GM12878 (cell line): ENCODE measurements around the gene PRSS33. TPM values are rescaled to one million over a fixed set of nuclear protein-coding genes. Genes with fewer than 3 reads are reported as not detected.

Experiments
- ATAC-seq: fragments of 200-7000 bp; cut with Tn5 transposase; 3 replicates; pipeline ENCODE4 v1.9.1; 2020; ENCODE audit warnings: mild to moderate bottlenecking, moderate library complexity
- BruUV-seq: library from RNA; stranded (reverse); fragments of 400-500 nt; replicated peaks from 2 replicates; lab custom pipeline; 2021; lab: Mats Ljungman, UMichigan
- CTCF ChIA-PET: fragments of 300-600 bp; sonication (Branson Sonifier 250); formaldehyde crosslinking; extraction: SDS; loops from one replicate; lab custom pipeline; 2021; ENCODE audit warnings: inconsistent platforms; lab: Yijun Ruan, JAX
- POLR2A ChIA-PET: fragments of 350-600 bp; formaldehyde crosslinking; extraction: SDS; loops from one replicate; lab custom pipeline; 2021; ENCODE audit warnings: inconsistent platforms; lab: Charles Lee
- RAD21 ChIA-PET: fragments of 300-600 bp; sonication (Branson Sonifier 250); formaldehyde crosslinking; loops from one replicate; lab custom pipeline; 2023; ENCODE audit warnings: antibody characterized with exemption; ENCODE audit not compliant: unreplicated experiment; lab: Charles Lee
- SMC1A ChIA-PET: fragments of 300-600 bp; sonication (Branson Sonifier 250); formaldehyde crosslinking; loops from one replicate; lab custom pipeline; 2023; ENCODE audit not compliant: unreplicated experiment, uncharacterized antibody; lab: Charles Lee
- DNase-seq: peaks from one replicate; pipeline ENCODE4 v3.0.0-alpha.2; 2011; ENCODE audit warnings: low read depth, low spot score
- FAIRE-seq: peaks from 3 replicates; lab custom pipeline; 2011; peaks lifted over from hg19 to GRCh38; lab: Jason Lieb, UNC
- H2AFZ ChIP-seq: 2 replicates; pipeline ENCODE4 v1.6.0; 2011; ENCODE audit warnings: low read depth, low read length, control low read depth; ENCODE audit not compliant: control insufficient read depth
- H3K27ac ChIP-seq: 2 replicates; pipeline ENCODE4 v1.5.1; 2011; ENCODE audit warnings: control low read depth; ENCODE audit not compliant: control insufficient read depth, insufficient read depth
- H3K27me3 ChIP-seq, 2 experiments: replicated peaks in 1 of 2; 2 replicates each; pipeline versions ENCODE4 v1.6.0 to v1.6.1; 2011; ENCODE audit warnings: low read length in 1 of 2; ENCODE audit not compliant: control insufficient read depth in 2 of 2, insufficient read depth in 2 of 2
- H3K36me3 ChIP-seq, 2 experiments: 2 replicates each; pipeline ENCODE4 v1.5.1; 2011; ENCODE audit warnings: low read length in 1 of 2; ENCODE audit not compliant: control insufficient read depth in 2 of 2, insufficient read depth in 2 of 2
- H3K4me1 ChIP-seq: 2 replicates; pipeline ENCODE4 v1.6.1; 2011; ENCODE audit warnings: mild to moderate bottlenecking, low read length, moderate library complexity, mixed read lengths; ENCODE audit not compliant: control insufficient read depth, insufficient read depth
- H3K4me2 ChIP-seq: 2 replicates; pipeline ENCODE4 v1.6.0; 2011; ENCODE audit warnings: control low read depth; ENCODE audit not compliant: control insufficient read depth, insufficient read depth
- H3K4me3 ChIP-seq: fragments of 200-600 bp; sonication (generic); 2 replicates; pipeline ENCODE4 v1.5.1; 2016
- H3K79me2 ChIP-seq: 2 replicates; pipeline ENCODE4 v1.6.0; 2011; ENCODE audit warnings: low read length; ENCODE audit not compliant: control insufficient read depth, insufficient read depth
- H3K9ac ChIP-seq: 2 replicates; pipeline ENCODE4 v1.8.0; 2011; ENCODE audit warnings: low read length, control low read depth, mixed read lengths; ENCODE audit not compliant: control insufficient read depth, insufficient read depth
- H3K9me3 ChIP-seq: replicated peaks from 3 replicates; pipeline ENCODE4 v1.5.1; 2011; ENCODE audit warnings: mild to moderate bottlenecking, low read length; ENCODE audit not compliant: control insufficient read depth, insufficient read depth
- H4K20me1 ChIP-seq: 2 replicates; pipeline ENCODE4 v1.6.0; 2011; ENCODE audit not compliant: control insufficient read depth, insufficient read depth
- CBX3 ChIP-seq: fragments of 200-600 bp; sonication (generic); IDR thresholded peaks from 2 replicates; pipeline ENCODE4 v1.6.1; 2016; ENCODE audit warnings: low read depth, borderline replicate concordance
- CREM ChIP-seq: IDR thresholded peaks from 2 replicates; pipeline ENCODE4 v1.6.1; 2014; ENCODE audit warnings: antibody characterized with exemption, low read depth
- EED ChIP-seq: sonication (generic); IDR thresholded peaks from 2 replicates; pipeline ENCODE4 v1.6.1; 2016; ENCODE audit warnings: antibody characterized with exemption, low read depth
- ESRRA ChIP-seq: IDR thresholded peaks from 2 replicates; pipeline ENCODE4 v1.6.1; 2012; ENCODE audit warnings: mild to moderate bottlenecking, low read length, improper control_type of control experiment
- FOS ChIP-seq: IDR thresholded peaks from 3 replicates; pipeline ENCODE4 v1.6.1; 2011; ENCODE audit warnings: borderline replicate concordance; ENCODE audit not compliant: insufficient read length; ENCODE audit errors: extremely low read depth
- HDGF ChIP-seq: fragments of 450-650 bp; IDR thresholded peaks from 2 replicates; pipeline ENCODE4 v1.6.1; 2016; ENCODE audit warnings: antibody characterized with exemption
- KLF5 ChIP-seq: fragments of 450-650 bp; IDR thresholded peaks from 2 replicates; pipeline ENCODE4 v1.6.1; 2014; ENCODE audit warnings: mild to moderate bottlenecking; ENCODE audit not compliant: partially characterized antibody
- MEF2A ChIP-seq: IDR thresholded peaks from 2 replicates; pipeline ENCODE4 v1.6.1; 2011; ENCODE audit warnings: low read depth, mild to moderate bottlenecking, low read length, moderate library complexity; ENCODE audit not compliant: insufficient read depth
- MEF2B ChIP-seq: fragments of 450-650 bp; IDR thresholded peaks from 2 replicates; pipeline ENCODE4 v1.6.1; 2018; ENCODE audit warnings: mild to moderate bottlenecking, moderate library complexity; ENCODE audit not compliant: partially characterized antibody, poor library complexity, severe bottlenecking
- NFYB ChIP-seq: IDR thresholded peaks from 2 replicates; pipeline ENCODE4 v1.6.1; 2011; ENCODE audit warnings: low read depth, mild to moderate bottlenecking, low read length, improper control_type of control experiment, moderate library complexity; ENCODE audit not compliant: insufficient read depth
- POLR2AphosphoS5 ChIP-seq: IDR thresholded peaks from 2 replicates; pipeline ENCODE4 v1.6.1; 2011; ENCODE audit warnings: mild to moderate bottlenecking, low read length, inconsistent platforms
- RAD51 ChIP-seq: fragments of 450-650 bp; IDR thresholded peaks from 2 replicates; pipeline ENCODE4 v1.6.1; 2016; ENCODE audit warnings: moderate library complexity, mild to moderate bottlenecking, inconsistent platforms
- ZNF207 ChIP-seq: fragments of 450-650 bp; IDR thresholded peaks from 2 replicates; pipeline ENCODE4 v1.6.1; 2014; ENCODE audit warnings: antibody characterized with exemption, mild to moderate bottlenecking, borderline replicate concordance
- ZNF217 ChIP-seq: fragments of 450-650 bp; IDR thresholded peaks from 2 replicates; pipeline ENCODE4 v1.6.1; 2017; ENCODE audit warnings: antibody characterized with exemption, mild to moderate bottlenecking
- ZSCAN29 ChIP-seq: fragments of 450-650 bp; IDR thresholded peaks from 2 replicates; pipeline ENCODE4 v1.6.1; 2017; ENCODE audit warnings: mild to moderate bottlenecking, moderate library complexity
- WGBS: methylation state at CpG from one replicate; pipeline ENCODE4 v1.1.6; 2016; ENCODE audit warnings: low lambda C conversion rate; ENCODE audit not compliant: insufficient replicate concordance, insufficient coverage; ENCODE audit errors: missing lambda C conversion rate; 5-methylcytosine and 5-hydroxymethylcytosine counted together
- in situ Hi-C: fragments of 300-500 bp; cut with MboI; formaldehyde crosslinking; loops from 9 replicates; pipeline ENCODE4 v1.14.3; 2018; ENCODE audit warnings: mixed read lengths
- intact Hi-C: fragments of 100-400 bp; cut with micrococcal nuclease; formaldehyde crosslinking; loops from one replicate; pipeline ENCODE4 v1.14.2; 2022; ENCODE audit not compliant: unreplicated experiment
- polyA plus RNA-seq, 11 experiments: library from polyadenylated mRNA; depleted of rRNA in 4 of 11; unstranded in 6 of 11; stranded (reverse) in 5 of 11; fragments of >200 nt; fragmentation: Nextera tagmentation in 4 of 11; fragmentation: Illumina TruSeq in 1 of 11; extraction: Ambion mirVana in 4 of 11; extraction: Trizol in 1 of 11; gene quantifications; 1 replicate in 1 of 11; 2 replicates in 10 of 11; pipeline versions ENCODE4 v1.2.1 to v1.2.3, GENCODE V29; 2011 to 2016; ENCODE audit warnings: inconsistent platforms in 2 of 11, missing spikeins in 2 of 11, low read depth in 1 of 11
- total RNA-seq, 4 experiments: library from RNA; depleted of rRNA in 3 of 4; stranded (reverse); fragments of >200 nt in 3 of 4; fragmentation: Illumina TruSeq in 1 of 4; extraction: Trizol in 1 of 4; gene quantifications; 2 replicates each; pipeline versions ENCODE4 v1.2.1 to v1.2.3, GENCODE V29; 2013 to 2021
- TF ChIP-seq, protein P1 (sequence below): IDR thresholded peaks from 2 replicates; pipeline ENCODE4 v1.6.1; 2011; ENCODE audit warnings: borderline replicate concordance, low read depth, mild to moderate bottlenecking, moderate library complexity, mixed read lengths, low read length; ENCODE audit not compliant: insufficient read depth; ENCODE audit errors: extremely low read length
- TF ChIP-seq, protein P2 (sequence below): fragments of 450-650 bp; IDR thresholded peaks from 2 replicates; pipeline ENCODE4 v1.6.1; 2017; ENCODE audit warnings: borderline replicate concordance
- TF ChIP-seq, protein P3 (sequence below): IDR thresholded peaks from 2 replicates; pipeline ENCODE4 v1.6.1; 2011; ENCODE audit warnings: low read depth, low read length, improper control_type of control experiment, borderline replicate concordance
- TF ChIP-seq, protein P4 (sequence below): fragments of 450-650 bp; IDR thresholded peaks from 2 replicates; pipeline ENCODE4 v1.6.1; 2017; ENCODE audit warnings: mild to moderate bottlenecking, moderate library complexity

The PRSS33 gene
- total and polyA plus RNA-seq, 10 of the 15 experiments (the other 5 are each of a cell fraction or from before 2014, with no cell fraction given) = not detected

DNA sequence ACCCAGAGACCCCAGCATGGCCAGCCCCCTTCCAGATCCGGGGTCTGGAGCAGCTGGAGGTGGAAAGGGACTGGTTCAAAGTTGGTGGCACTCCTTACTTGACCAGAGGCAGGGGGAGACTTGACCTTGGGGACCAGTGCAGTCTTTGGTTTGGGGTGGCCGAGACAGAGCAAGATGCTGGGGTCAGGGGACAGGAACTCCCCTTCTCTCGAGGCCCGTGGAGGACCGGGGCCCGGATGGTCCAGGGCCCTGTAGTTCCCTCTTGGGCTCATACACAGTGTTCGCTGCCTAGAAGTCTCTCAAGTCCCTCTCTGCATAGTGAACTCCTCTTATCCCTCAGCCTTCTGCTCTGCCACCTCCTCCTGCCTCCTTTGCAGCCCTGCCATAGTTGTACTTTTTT lies 601 bp upstream of the PRSS33 start (continued):
- TF ChIP-seq, protein P1, sequence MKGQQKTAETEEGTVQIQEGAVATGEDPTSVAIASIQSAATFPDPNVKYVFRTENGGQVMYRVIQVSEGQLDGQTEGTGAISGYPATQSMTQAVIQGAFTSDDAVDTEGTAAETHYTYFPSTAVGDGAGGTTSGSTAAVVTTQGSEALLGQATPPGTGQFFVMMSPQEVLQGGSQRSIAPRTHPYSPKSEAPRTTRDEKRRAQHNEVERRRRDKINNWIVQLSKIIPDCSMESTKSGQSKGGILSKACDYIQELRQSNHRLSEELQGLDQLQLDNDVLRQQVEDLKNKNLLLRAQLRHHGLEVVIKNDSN = no peak
- TF ChIP-seq, protein P2, sequence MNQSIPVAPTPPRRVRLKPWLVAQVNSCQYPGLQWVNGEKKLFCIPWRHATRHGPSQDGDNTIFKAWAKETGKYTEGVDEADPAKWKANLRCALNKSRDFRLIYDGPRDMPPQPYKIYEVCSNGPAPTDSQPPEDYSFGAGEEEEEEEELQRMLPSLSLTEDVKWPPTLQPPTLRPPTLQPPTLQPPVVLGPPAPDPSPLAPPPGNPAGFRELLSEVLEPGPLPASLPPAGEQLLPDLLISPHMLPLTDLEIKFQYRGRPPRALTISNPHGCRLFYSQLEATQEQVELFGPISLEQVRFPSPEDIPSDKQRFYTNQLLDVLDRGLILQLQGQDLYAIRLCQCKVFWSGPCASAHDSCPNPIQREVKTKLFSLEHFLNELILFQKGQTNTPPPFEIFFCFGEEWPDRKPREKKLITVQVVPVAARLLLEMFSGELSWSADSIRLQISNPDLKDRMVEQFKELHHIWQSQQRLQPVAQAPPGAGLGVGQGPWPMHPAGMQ = no peak
- TF ChIP-seq POLR2AphosphoS5 = no peak
- TF ChIP-seq KLF5 = no peak
- TF ChIP-seq, protein P3, sequence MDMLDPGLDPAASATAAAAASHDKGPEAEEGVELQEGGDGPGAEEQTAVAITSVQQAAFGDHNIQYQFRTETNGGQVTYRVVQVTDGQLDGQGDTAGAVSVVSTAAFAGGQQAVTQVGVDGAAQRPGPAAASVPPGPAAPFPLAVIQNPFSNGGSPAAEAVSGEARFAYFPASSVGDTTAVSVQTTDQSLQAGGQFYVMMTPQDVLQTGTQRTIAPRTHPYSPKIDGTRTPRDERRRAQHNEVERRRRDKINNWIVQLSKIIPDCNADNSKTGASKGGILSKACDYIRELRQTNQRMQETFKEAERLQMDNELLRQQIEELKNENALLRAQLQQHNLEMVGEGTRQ = no peak
- no peak for TF ChIP-seq ESRRA
- no peak for TF ChIP-seq CBX3
- no peak for TF ChIP-seq RAD51
- no peak for TF ChIP-seq ZNF207
- no peak for TF ChIP-seq MEF2B

DNA sequence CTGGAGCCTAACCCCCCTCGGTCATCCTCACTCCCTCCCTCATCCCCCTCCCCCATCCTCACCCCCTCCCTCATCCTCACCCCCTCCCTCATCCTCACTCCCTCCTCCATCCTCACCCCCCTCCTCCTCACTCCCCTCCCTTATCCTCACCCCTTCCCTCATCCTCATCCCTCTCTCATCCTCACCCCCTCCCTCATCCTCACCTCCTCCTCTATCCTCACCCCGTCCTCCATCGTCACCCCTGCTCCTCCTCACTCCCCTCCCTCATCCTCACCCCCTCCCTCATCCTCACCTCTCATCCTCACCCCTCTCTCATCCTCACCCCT lies 571 bp downstream of the PRSS33 start:
- no peaks in the 10 kb centered on the region for H3K4me1 ChIP-seq
- ChIA-PET SMC1A (no interaction called here), POLR2A (no interaction called here), CTCF (no interaction called here), RAD21 (no interaction called here)
- FAIRE-seq = no peak
- peaks cover 2 to 7% of the 10 kb centered on the region in 2 experiments; a peak in 3 of 4 replicates for H3K27me3 ChIP-seq
- no TSS peak for BruUV-seq
- no peaks in the 10 kb centered on the region for H3K9me3 ChIP-seq
- H3K27ac ChIP-seq = no peak overlapping the region
- WGBS = 40% methylated on average over 1 of the region's 3 CpGs
- no peak for DNase-seq
- in situ Hi-C loops (no loop called here), intact Hi-C loops (no loop called here)
- ATAC-seq = no peak
- H3K4me2 ChIP-seq = no peak overlapping the region
- no peaks in the 10 kb centered on the region for H4K20me1 ChIP-seq
- H3K36me3 ChIP-seq = no peaks in the 10 kb centered on the region
- H3K79me2 ChIP-seq = no peaks in the 10 kb centered on the region
- H2AFZ ChIP-seq = no peak overlapping the region
- H3K9ac ChIP-seq = no peak overlapping the region
- no peak overlapping the region for H3K4me3 ChIP-seq
- no peak for TF ChIP-seq CREM
- TF ChIP-seq NFYB = no peak
- TF ChIP-seq FOS = no peak
- TF ChIP-seq, protein P4, sequence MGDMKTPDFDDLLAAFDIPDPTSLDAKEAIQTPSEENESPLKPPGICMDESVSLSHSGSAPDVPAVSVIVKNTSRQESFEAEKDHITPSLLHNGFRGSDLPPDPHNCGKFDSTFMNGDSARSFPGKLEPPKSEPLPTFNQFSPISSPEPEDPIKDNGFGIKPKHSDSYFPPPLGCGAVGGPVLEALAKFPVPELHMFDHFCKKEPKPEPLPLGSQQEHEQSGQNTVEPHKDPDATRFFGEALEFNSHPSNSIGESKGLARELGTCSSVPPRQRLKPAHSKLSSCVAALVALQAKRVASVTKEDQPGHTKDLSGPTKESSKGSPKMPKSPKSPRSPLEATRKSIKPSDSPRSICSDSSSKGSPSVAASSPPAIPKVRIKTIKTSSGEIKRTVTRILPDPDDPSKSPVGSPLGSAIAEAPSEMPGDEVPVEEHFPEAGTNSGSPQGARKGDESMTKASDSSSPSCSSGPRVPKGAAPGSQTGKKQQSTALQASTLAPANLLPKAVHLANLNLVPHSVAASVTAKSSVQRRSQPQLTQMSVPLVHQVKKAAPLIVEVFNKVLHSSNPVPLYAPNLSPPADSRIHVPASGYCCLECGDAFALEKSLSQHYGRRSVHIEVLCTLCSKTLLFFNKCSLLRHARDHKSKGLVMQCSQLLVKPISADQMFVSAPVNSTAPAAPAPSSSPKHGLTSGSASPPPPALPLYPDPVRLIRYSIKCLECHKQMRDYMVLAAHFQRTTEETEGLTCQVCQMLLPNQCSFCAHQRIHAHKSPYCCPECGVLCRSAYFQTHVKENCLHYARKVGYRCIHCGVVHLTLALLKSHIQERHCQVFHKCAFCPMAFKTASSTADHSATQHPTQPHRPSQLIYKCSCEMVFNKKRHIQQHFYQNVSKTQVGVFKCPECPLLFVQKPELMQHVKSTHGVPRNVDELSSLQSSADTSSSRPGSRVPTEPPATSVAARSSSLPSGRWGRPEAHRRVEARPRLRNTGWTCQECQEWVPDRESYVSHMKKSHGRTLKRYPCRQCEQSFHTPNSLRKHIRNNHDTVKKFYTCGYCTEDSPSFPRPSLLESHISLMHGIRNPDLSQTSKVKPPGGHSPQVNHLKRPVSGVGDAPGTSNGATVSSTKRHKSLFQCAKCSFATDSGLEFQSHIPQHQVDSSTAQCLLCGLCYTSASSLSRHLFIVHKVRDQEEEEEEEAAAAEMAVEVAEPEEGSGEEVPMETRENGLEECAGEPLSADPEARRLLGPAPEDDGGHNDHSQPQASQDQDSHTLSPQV = no peak
- no peak for TF ChIP-seq EED
- no peak for TF ChIP-seq ZSCAN29
- TF ChIP-seq ZNF217 = no peak
- no peak for TF ChIP-seq HDGF
- TF ChIP-seq MEF2A = no peak
- TF ChIP-seq POLR2AphosphoS5 = no peak
